Activated naive CD4-positive, alpha-beta T cell treated with anti-CD3 and anti-CD28 coated beads, Interleukin-2, amount 10 ng/mL, durations not matched to agents 7 days and 5 days (primary cell): ENCODE results near the gene RTP5.
A peak's percentile ranks its signal among the peaks of the same experiment; 100 is the strongest.
"Not testable (repeated sequence)": the region's sequence is repeated elsewhere in the genome, so short reads cannot be mapped to it uniquely, and the experiment has no call there.

Source experiments
- CTCF ChIA-PET: fragments of 350-600 bp; sonication (Branson Sonifier 250); formaldehyde crosslinking; loops from one replicate; lab custom pipeline; 2021; ENCODE audit warnings: antibody characterized with exemption; lab: Charles Lee
- DNase-seq: peaks from one replicate; pipeline ENCODE4 v3.0.0-alpha.2; 2020
- H3K27ac Mint-ChIP-seq: one replicate; pipeline ENCODE4 v1.8.0; 2021; ENCODE audit warnings: mild to moderate bottlenecking, moderate library complexity, mixed read lengths
- H3K27me3 Mint-ChIP-seq: one replicate; pipeline ENCODE4 v1.8.0; 2021; ENCODE audit warnings: mild to moderate bottlenecking, mixed read lengths
- H3K36me3 Mint-ChIP-seq: one replicate; pipeline ENCODE4 v1.8.0; 2021; ENCODE audit warnings: mixed read lengths
- H3K4me1 Mint-ChIP-seq: one replicate; pipeline ENCODE4 v1.8.0; 2021; ENCODE audit warnings: mixed read lengths
- H3K4me3 Mint-ChIP-seq: one replicate; pipeline ENCODE4 v1.8.0; 2021; ENCODE audit warnings: mild to moderate bottlenecking, moderate library complexity, mixed read lengths
- H3K9me3 Mint-ChIP-seq: one replicate; pipeline ENCODE4 v1.8.0; 2021; ENCODE audit warnings: mixed read lengths

Gene RTP5

DNA sequence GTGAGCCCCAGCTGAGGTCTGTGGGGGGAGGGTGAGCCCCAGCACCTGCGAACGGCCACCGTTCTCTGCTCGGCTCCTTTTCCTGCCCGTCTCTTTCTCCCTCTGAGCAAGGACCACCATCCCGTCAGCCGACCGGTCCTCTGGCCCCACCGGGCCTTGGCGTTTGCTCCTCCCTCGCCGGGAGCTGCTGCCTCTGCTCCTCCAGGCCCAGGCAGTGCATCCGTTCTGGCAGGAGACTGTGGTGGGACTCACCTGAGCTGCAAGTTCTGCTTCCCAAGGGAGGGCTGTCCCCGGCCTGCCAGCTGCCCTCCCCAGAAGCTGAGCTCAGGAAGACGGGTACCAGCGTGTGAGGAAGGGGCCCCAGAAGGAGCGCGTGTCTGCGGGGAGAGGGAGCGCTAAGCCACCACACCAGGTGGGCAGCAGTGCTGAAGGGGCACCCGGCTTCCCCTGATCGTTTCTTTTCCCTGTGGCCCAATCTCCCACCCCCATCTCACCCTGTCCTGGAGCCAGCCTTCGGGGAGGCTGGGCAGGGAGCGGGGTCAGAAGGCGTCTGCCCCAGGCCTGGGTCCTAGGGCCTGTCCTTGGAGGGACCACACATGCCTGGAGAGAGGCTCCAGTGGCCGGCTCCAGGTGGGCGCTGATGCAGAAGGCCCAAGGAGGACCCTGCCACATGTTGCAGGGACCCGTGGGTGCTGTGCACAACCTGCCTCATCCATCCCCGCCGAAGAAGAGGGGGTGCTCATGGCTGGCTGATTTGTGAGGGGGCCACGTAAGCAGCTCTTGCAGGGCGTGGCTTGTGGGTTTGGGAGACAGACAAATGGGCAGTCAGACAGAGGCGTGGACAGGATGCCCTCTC is 2.5 kb upstream of the RTP5 start:
- Mint-ChIP-seq H3K27me3 (peaks cover 79% of the 10 kb centered on the region), H3K36me3 (peaks cover 4% of the 10 kb centered on the region), H3K4me3 (no peak overlapping the region), H3K9me3 (peaks cover 8% of the 10 kb centered on the region), H3K4me1 (peaks cover 45% of the 10 kb centered on the region), H3K27ac (no peak overlapping the region)
- CTCF ChIA-PET = interaction anchor here (1.0 to 1.1 kb wide), 4 partner anchors 8 to 953 kb away, joined by 3 to 5 read pairs (median 3); no protein-coding TSS in a partner anchor
- DNase-seq = no peak

- DNase-seq = peak; percentile 45
- Mint-ChIP-seq H3K27me3 (peaks cover 82% of the 10 kb centered on the region), H3K9me3 (peaks cover 8% of the 10 kb centered on the region), H3K4me1 (peaks cover 42% of the 10 kb centered on the region), H3K4me3 (no peak overlapping the region), H3K27ac (no peak overlapping the region), H3K36me3 (peaks cover 4% of the 10 kb centered on the region)
- CTCF ChIA-PET = interaction anchor here (0.5 to 1.9 kb wide), 9 partner anchors 8 to 954 kb away, joined by 3 to 15 read pairs (median 3); partner anchors contain the start of gene ING5
These were observed 1.6 kb upstream of the RTP5 start for GRCh38 chr2:241867776-241868420.

DNA sequence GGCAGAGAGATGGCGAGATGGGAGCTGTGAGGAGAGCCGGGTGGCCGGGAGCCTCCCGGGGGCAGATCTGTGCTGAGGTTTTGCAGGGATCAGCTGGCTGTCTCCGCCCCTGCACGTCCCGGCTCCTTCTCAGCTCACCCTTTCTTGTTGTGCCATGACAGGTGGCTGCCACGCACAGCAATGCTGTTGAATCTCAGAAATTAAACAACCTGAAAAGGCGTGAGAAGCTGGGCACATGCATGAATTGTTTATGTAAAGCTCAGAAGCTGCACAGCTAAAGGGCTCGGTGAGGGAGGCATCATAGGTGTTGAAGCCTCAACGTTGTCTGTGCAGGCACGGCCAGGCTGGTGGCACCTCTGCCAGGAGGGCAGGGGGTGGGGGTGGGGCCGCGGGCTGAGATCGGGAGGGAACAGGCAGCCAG is 858 bp upstream of the RTP5 start:
- H3K9me3 Mint-ChIP-seq = peaks cover 8% of the 10 kb centered on the region
- peaks cover 34% of the 10 kb centered on the region for H3K4me1 Mint-ChIP-seq
- no peak for DNase-seq
- H3K27ac Mint-ChIP-seq = no peak overlapping the region
- H3K27me3 Mint-ChIP-seq = peaks cover 76% of the 10 kb centered on the region
- CTCF ChIA-PET = interaction anchor here (0.5 to 1.9 kb wide), 9 partner anchors 9 to 203 kb away, joined by 3 to 15 read pairs (median 3); partner anchors contain the start of gene ING5
- peaks cover 4% of the 10 kb centered on the region for H3K36me3 Mint-ChIP-seq
- no peak overlapping the region for H3K4me3 Mint-ChIP-seq

GRCh38 chr2:241870081-241870541 is 582 bp downstream of the RTP5 start:
- Mint-ChIP-seq H3K27me3 (peaks cover 64% of the 10 kb centered on the region), H3K4me3 (no peak overlapping the region), H3K36me3 (no peaks in the 10 kb centered on the region), H3K4me1 (peaks cover 24% of the 10 kb centered on the region), H3K9me3 (peaks cover 3% of the 10 kb centered on the region), H3K27ac (no peak overlapping the region)
- CTCF ChIA-PET = no interaction called here
- DNase-seq = no peak

GRCh38 chr2:241870611-241871537 is 1.3 kb downstream of the RTP5 start:
- no peak for DNase-seq
- CTCF ChIA-PET = no interaction called here
- Mint-ChIP-seq H3K27ac (no peak overlapping the region), H3K4me1 (peaks cover 19% of the 10 kb centered on the region), H3K36me3 (no peaks in the 10 kb centered on the region), H3K27me3 (peaks cover 57% of the 10 kb centered on the region), H3K4me3 (no peak overlapping the region), H3K9me3 (peaks cover 4% of the 10 kb centered on the region)

DNA sequence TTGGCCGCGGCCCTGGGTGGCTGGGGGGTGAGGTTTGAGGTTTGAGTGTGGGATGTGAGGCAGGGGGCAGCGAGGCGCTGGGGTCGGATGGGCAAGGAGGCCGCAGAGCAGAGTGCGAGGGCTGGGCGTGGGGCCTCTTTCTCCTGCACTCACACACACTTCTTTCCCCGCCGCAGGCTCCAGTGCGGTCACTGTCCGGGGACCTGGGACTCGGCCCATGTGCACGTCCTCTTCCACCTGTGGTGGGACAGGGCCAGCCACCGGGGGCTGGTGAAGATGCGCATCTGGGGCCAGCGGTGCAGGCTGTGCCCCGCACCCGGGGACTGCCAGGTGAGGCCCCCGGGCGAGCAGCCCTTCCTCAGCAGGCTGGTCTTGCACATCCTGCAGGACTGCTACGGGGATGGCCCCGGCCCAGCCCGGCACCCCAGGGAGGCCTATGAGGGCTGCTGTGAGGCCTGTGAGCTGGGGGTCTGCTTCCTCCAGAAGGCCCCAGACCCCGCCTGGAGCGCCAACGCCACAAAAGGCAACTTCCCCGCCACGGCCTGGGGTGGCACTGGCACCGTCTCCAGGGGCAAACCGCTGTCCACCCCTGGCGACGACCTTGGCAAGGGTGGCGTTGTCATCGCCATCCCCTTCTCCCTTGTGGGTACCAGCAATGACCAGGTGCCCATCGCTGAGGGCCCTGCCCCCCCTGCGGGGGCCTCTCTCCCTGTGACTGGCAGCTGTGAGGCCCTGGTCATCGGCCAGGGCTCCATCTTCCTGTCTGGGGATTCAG is 2.2 kb downstream of the RTP5 start:
- peaks cover 48% of the 10 kb centered on the region for H3K27me3 Mint-ChIP-seq

DNA sequence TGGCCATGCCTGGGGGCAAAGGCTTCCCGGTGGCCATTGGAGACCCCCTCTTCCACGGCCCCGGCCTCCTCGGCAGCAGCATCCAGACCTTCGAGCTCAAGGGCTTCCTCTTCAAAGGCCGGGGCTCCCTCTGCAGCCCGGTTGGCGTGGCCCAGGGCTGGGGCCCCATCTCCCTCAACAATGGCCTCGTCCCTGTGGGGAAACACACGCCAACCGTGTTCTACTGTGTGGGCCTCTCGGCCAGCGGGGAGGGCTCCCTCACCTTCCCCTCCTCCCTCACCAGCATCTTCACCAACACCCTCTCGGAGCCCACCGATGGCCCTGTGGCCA is 2.7 kb downstream of the RTP5 start:
- H3K36me3 Mint-ChIP-seq = no peaks in the 10 kb centered on the region
- H3K27ac Mint-ChIP-seq = no peak overlapping the region
- H3K4me3 Mint-ChIP-seq = no peak overlapping the region
- CTCF ChIA-PET = no interaction called here
- DNase-seq = no peak
- H3K27me3 Mint-ChIP-seq = peaks cover 43% of the 10 kb centered on the region
- peaks cover 4% of the 10 kb centered on the region for H3K9me3 Mint-ChIP-seq
- H3K4me1 Mint-ChIP-seq = peaks cover 18% of the 10 kb centered on the region

More for the DNA sequence above, 2.2 kb downstream of the RTP5 start:
- Mint-ChIP-seq H3K4me1 (peaks cover 19% of the 10 kb centered on the region), H3K4me3 (no peak overlapping the region), H3K36me3 (no peaks in the 10 kb centered on the region), H3K9me3 (peaks cover 4% of the 10 kb centered on the region), H3K27ac (no peak overlapping the region)
- no peak for DNase-seq
- CTCF ChIA-PET = no interaction called here

GRCh38 chr2:241873081-241873802 is 3.7 kb downstream of the RTP5 start:
- Mint-ChIP-seq H3K27me3 (peaks cover 33% of the 10 kb centered on the region), H3K4me3 (no peak overlapping the region), H3K36me3 (no peaks in the 10 kb centered on the region), H3K27ac (no peak overlapping the region), H3K9me3 (peaks cover 4% of the 10 kb centered on the region), H3K4me1 (peaks cover 13% of the 10 kb centered on the region)
- DNase-seq = no peak
- CTCF ChIA-PET = no interaction called here

GRCh38 chr2:241873803-241874110 is 4.2 kb downstream of the RTP5 start:
- no peak overlapping the region for H3K4me3 Mint-ChIP-seq
- H3K36me3 Mint-ChIP-seq = no peaks in the 10 kb centered on the region
- H3K27ac Mint-ChIP-seq = no peak overlapping the region
- H3K4me1 Mint-ChIP-seq = peaks cover 9% of the 10 kb centered on the region
- CTCF ChIA-PET = no interaction called here
- no peak for DNase-seq
- peaks cover 28% of the 10 kb centered on the region for H3K27me3 Mint-ChIP-seq
- peaks cover 4% of the 10 kb centered on the region for H3K9me3 Mint-ChIP-seq

GRCh38 chr2:241874277-241874925 is 4.9 kb downstream of the RTP5 start:
- Mint-ChIP-seq H3K27ac (no peak overlapping the region), H3K36me3 (no peaks in the 10 kb centered on the region), H3K4me1 (peaks cover 9% of the 10 kb centered on the region), H3K9me3 (peaks cover 4% of the 10 kb centered on the region), H3K4me3 (no peak overlapping the region), H3K27me3 (peaks cover 24% of the 10 kb centered on the region)
- no peak for DNase-seq
- CTCF ChIA-PET = interaction anchor here (1.0 to 1.5 kb wide), 2 partner anchors 15 to 204 kb away, joined by 3 read pairs; no protein-coding TSS in a partner anchor

DNA sequence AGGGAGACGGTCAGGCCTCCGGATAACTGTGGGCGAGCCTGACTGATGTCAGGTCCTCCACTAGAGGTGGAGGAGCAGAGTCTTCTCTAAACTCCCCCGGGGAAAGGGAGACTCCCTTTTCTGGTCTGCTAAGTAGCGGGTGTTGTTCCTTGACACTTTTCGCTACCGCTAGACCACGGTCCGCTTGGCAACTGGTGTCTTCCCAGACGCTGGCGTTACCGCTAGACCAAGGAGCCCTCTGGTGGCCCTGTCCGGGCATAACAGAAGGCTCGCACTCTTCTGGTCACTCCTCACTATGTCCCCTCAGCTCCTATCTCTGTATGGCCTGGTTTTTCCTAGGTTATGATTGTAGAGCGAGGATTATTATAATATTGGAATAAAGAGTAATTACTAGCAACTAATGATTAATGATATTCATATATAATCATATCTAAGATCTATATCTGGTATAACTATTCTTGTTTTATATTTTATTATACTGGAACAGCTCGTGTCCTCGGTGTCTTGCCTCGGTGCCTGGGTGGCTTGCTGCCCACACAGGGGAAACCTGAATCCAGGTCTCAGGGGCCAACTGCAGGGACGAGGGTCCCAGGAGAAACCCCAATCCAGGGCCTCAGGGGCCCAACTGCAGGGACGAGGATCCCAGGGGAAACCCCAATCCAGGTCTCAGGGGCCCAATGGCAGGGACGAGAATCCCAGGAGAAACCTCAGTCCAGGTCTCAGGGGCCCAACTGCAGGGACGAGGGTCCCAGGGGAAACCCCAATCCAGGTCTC is 6.4 kb downstream of the RTP5 start:
- H3K4me3 Mint-ChIP-seq, H3K27ac Mint-ChIP-seq, H3K9me3 Mint-ChIP-seq, H3K36me3 Mint-ChIP-seq: not testable (repeated sequence)
- peaks cover 20% of the 10 kb centered on the region for H3K27me3 Mint-ChIP-seq
- DNase-seq = peak; percentile 41
- CTCF ChIA-PET = interaction anchor here (0.6 to 1.5 kb wide), 6 partner anchors 9 to 206 kb away, joined by 3 to 5 read pairs (median 4); no protein-coding TSS in a partner anchor
- peaks cover 21% of the 10 kb centered on the region for H3K4me1 Mint-ChIP-seq
